Hematopoietic multipotent progenitor cell treated with erythropoietin and hydrocortisone succinate and interleukin-3 and kit ligand, for 6 days (in vitro differentiated cells): Measurements from ENCODE around the gene ZNF43.
"Not testable (repeated sequence)": the region's sequence is repeated elsewhere in the genome, so short reads cannot be mapped to it uniquely, and the experiment has no call there.

Source experiments
- DNase-seq: peaks from one replicate; pipeline ENCODE4 v3.0.0-alpha.2; 2015

The ZNF43 gene

DNA sequence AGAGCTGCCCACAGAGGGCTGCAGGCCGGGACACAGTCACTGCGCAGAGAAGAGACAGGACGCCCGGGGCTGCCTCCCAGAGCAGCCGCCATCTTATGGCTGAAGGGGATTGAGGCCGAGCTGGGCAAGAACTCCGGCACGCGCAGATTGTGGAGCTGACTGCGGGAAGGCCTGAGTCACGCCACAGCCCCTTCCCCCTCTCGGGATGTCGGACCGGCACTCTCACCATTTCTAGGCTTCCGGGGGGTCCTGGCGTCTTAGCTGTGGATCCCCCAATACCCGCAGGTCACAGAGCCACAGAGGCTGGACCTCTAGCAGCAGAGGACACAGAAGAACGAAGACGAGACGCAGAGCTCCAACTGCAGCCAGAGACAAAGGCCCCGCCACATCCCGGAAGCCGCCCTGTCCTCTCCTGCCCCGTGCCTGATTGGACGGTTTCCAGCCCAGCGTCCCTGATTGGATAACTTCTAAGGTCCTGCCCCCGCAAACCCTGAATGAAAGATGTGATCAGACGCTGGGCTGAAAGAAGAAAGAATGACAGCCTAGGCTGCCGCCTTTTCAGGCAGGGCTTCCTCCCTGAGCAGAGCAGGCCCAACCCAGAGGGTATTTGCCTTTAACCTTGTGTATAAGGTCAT is at the start of gene ZNF43:
TSS of gene ZNF43 (minus strand) at position 373 of the 635 bp plus-strand sequence. CDS start at position 229, 144 bp downstream.
- peak; percentile 97 for DNase-seq

DNA sequence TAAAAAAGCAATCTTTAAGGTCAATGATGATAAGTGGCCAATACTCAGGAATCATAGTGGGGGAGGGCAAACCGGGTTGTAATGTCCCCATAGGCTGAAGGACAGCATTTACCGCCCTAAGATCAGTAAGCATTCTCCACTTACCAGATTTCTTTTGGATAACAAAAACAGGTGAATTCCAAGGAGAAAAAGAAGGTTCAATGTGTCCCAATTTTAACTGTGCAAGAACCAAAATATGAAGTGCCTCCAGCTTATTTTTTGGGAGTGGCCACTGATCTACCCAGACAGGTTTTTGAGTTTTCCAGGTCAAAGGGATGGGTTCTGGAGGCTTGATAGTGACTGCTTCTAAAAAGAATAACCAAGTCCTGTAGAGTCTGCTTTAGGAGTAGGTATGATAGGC is 49.5 kb upstream of the ZNF43 start:
- not testable (repeated sequence) for DNase-seq

DNA sequence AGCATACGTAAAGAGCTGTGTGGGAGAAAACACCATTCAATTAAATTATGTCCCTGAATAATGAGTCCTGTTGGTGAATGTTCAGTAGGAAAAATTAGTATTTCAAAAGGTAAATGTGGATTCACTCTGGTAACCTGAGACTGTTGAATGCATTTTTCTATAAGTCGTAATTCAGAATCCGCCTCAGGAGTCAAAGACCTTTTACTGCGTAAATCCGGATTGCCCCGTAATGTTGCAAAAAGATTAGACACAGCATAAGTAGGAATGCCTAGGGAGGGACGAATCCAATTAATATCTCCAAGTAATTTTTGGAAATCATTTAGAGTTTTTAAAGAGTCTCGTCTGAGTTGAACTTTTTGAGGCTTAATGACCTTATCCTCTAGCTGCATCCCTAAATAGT is 48.8 kb upstream of the ZNF43 start:
- not testable (repeated sequence) for DNase-seq

DNA sequence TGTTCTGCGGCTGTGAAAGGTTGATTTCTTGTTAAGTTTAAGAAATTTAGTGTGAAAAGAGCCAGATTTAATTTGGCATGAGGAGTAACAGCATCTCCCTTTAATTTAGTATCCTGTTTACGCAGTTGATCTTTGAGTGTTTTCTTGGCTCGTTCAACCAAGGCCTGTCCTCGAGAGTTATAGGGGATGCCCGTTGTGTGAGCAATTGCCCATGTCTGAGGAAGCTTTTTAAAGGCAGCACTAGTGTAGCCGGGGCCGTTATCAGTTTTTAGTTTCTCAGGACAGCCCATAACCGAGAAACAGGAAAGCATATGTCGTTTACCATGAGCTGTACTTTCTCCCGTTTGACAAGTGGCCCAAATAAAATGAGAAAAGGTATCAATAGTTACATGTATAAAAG is 47.5 kb upstream of the ZNF43 start:
- DNase-seq, result peak; percentile 5

DNA sequence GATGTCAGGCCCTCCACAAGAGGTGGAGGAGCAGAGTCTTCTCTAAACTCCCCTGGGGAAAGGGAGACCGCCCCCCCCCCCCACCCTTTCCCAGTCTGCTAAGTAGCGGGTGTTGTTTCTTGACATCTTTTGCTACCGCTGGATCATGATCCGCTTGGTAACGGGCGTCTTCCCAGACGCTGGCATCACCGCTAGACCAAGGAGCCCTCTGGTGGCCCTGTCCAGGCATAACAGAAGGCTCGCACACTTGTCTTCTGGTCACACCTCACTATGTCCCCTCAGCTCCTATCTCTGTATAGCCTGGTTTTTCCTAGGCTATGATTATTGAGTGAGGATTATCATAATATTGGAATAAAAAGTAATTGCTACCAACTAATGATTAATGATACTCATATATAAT is 44.8 kb upstream of the ZNF43 start:
- not testable (repeated sequence) for DNase-seq

DNA sequence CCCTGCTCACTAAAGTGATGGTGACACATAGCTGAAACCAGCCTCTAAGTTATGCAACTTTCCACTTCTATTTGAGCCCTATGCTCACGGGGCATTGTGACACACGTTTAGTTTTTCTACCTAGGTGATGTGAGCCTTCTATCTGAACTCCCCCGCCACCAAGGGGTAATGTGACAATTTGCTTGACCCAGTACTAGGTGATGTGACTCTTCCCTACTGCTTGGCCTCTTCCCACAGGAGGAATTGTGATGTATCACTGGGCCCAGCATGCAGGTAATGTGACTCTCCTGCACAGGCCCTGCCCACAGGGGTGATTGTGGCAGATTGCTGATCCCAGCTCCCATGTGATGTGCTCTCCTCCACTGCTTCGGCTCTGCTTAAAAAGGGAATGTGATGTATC is 42.7 kb upstream of the ZNF43 start:
- DNase-seq, result no peak

DNA sequence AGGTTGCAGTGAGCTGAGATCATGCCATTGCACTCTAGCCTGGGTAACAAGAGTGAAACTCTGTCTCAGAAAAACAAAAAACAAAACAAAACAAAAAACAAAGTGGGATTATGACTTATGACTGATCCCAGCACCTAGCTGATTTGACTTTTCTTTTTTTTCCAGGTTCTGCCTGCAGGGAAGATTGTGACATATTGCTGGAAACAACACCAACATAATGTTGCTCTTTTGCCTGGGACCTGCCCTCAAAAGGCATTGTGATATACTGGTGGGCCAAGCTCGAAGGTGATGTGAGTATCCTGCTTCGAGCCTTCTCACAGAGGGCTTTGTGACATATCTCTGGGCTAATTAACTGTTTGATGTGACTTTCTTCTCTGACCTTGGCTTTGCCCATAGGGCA is 42.0 kb upstream of the ZNF43 start:
- no peak for DNase-seq

DNA sequence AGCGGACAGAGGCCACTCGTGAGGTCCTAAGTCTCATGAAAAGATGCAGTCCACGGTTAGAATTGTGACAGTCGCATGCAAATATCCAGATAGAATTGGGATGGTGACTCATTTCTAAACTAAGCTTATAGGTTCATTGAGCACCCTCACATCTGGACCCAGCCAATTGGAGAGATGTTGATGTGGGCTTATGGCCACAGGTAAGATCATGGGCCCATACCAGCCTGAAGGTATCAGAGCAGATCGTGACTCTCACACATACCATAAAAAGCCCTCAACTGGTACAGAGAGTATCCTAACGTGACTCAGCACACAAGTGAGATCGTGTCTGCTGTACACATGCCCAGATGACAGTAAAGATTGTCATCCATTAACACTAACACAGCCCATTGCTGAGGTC is 40.6 kb upstream of the ZNF43 start:
- not testable (repeated sequence) for DNase-seq

DNA sequence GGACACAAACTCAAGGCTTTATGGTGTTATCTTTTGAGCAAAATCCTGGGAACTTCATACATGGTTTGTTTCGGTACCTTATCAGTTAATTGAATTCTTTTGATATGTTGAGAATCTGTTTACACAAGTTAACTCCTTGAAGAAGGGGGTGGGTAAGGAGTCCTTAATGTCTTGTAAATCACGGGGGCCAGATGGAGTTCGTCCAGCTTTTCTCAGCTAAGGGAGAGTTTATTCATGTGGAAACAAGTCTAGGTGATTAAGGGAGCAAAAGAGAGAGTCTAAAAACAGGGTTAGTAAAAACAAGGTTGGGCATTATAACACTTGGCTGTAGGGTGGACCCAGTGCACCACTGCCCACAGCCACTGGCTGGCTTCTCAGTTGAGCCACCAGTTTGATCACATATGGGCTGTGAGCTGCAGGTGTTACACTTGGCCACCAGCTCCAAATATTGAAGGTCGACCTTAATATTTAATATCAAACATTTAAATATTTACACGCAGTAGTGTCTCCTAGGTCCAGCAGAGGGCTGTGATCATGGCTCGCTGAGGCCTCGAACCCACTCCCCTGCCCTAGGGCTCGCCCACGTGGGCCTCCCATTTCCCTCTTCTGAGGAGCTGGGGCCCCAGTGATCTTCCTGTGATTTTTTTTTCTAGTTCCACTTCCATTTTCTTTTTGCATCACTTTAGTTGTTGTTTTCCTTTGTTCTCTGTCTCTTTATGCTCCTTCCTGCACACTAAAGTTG is 21.0 kb upstream of the ZNF43 start:
- no peak for DNase-seq

DNA sequence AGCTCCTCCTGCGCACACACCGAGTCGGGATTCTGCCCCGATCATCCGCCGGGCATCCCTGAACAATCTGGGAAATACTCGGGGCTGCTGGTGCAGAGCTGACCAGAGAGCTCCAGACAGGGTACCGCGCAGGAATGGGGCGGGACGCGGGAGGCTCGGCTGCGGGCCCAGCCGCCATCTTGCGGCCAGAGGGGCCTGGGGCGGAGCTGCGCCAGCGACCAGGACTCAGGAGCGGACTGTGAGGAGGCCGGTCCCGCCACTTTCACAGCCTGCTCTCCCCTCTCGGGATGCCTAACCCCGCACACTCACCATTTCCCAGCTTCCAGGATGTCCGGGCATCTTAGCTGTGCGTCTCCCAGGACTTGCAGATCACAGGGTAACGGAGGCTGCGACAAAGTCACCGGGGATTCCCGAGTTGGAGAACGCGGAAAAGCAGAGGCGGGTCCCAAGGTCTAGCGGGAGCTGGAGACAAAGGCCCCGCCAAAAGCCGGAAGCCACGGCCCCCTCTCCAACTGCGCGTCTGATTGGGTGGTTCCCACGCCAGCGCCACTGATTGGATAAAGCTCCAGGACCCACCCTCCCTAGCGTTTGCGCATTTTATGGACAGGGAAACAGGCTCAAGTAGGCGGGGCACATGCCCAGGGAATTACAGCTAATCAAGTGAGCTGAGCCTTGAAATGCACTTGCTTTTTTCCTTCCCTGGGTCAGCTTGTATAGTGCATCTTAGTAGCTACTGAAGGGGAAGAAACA is 15.8 kb upstream of the ZNF43 start:
- DNase-seq, result peak; percentile 95

DNA sequence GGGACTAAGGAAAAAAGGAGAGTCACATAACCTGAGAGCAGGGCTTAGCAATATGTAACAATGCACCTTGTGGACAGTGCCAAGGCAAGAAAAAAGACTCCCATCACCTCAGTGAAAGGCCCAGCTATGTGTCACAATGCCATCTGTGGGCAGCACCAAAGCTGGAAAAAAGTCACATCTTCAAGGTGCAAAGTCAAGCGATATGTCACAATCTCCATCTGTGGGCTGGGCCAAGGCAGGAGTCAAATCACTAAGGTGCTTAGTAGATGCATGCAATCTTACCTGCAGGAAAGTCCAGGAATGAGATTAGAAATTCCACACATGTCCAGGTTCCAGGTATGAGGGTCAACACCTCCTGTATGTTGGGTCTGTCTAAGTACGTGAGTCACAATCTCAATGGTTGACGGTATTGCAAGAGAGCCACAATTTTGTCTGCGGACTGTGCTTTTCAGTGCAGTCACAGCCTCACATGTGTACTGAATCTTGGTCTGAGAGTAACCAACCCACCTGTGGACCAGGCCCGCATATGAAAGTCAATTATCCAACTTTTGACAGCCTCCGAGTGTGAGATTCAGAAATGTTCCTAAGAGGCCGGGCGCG is 14.8 kb upstream of the ZNF43 start:
- DNase-seq, result no peak

DNA sequence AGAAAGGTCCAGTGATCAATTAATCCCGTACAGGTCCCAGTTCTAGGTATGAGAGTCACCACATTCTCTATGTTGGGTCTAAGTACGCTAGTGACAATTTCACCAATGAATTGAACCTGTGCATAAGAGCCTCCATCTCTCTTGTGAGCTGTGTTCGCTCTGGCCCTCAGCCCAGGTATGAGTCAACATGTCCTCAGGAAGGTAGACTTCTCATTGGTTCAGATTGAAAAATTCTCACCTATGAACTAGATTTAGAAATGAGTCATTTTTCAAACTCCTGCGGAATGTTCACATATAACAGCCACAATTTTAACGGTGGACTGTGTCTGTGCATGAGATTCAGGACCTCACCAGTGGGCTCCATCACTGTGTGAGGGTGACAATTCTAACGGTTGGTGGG is 12.7 kb upstream of the ZNF43 start:
- no peak for DNase-seq

DNA sequence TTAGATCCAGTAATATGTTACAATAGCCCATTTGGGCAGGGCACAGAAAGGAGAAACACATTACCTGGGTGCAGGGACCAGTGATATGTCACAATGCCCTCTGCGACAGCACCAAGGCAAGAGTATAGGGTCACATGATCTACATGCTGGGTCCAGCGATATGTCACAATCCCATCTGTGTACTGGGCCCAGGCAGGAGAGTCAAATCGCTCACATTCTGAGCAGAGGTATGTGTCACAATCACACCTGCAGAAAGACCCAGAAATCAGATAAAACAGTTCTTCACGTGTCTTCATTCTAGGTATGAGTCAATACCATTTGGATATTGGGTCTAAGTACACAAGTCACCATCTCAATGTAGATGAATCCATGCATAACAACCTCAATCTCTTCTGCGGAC is 7.1 kb upstream of the ZNF43 start:
- DNase-seq, result no peak

DNA sequence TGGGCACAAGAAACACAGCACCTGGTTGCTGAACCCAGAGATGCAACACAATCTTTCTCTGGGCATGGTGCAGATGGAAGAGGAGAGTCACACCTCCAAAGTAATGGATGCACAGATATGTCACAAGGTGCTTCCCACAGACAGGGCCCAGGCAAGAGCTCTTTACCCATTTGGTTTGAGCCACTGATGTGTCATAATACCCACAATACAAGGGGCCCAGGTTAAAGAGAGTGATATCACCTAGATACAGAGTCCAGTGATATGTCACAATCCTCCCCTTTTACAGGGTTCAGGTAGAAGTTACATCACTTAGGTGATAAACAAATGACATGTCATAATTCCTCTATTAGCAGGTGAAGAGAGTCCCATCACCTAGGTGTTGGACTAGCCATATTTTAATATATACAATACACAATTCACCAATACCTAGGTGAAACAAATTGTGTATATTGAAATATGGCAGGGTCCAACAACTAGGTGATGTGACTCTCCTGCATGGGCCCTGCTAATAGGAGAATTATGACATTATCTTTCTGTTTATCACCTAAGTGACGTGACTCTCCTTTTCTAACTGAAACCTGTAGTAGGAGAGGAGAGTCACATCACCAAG is 5.6 kb upstream of the ZNF43 start:
- no peak for DNase-seq

DNA sequence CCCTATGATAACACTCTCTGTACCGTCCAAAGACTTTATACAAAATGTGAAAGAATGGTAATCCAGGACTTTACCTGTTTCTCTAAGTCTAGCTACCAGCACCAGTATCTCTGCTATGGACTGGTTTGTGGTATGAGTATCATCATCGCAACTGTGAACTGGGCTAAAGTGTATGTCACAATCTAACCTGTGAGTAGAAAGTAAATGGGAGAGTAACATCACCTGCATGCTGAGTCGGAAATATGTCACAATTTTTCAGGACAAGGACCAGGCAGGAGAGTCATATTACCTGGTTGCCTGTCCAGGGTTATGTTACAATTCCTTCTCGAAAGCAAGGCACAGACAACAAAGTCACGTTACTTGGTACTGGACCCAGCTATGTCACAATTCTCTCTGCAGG is 5.1 kb upstream of the ZNF43 start:
- DNase-seq, result no peak

DNA sequence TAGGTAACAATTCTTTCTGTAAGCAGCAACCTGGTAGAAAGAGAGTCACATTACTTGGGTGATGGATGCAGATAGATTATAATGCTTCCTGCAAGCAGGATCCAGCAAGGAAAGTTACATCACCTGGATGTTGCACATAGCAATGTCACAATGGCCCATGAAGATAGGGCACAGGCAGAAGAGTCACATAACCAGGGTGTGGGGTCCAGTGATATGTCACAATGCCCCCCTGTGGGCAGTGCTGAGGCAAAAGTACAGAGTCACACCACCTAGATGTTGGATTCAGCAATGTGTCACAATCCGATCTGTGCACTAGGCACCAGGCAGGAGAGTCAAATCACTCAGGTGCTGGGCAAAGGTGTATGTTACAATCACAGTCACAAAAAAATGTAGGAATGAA is 4.0 kb upstream of the ZNF43 start:
- no peak for DNase-seq

DNA sequence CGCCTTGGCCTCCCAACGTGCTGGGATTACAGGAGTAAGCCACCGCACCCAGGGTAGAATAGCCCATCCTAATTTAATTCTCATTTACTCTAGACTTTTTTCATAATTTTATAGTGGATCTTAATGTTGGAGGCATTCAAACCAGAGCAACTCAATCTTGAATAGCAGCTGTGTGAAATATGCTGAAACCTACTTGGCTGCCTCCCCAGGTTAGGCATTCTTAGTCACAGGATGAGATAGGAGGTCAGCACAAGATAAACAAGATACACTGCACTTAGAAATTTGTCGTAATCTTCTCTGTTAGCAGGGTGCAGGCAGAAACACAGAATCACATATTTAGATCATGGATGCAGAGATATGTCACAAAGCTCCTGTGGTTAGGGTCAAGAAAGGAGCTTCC is 2.7 kb upstream of the ZNF43 start:
- no peak for DNase-seq

DNA sequence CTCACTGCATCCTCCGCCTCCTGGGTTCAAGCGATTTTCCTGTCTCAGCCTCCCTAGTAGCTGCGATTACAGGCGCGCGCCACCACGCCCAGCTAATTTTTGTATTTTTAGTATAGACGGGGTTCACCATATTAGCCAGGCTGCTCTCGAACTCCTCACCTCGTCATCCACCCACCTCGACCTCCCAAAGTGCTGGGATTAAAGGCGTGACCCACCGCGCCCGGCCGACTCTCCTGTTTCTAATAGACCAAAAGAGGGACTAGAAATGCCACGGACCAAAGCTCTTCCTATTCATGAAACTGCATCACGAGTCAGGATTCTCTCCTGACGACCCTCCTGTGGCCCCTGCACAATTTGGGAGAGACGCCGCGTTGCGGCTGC is 563 bp downstream of the ZNF43 start:
- DNase-seq, result no peak

DNA sequence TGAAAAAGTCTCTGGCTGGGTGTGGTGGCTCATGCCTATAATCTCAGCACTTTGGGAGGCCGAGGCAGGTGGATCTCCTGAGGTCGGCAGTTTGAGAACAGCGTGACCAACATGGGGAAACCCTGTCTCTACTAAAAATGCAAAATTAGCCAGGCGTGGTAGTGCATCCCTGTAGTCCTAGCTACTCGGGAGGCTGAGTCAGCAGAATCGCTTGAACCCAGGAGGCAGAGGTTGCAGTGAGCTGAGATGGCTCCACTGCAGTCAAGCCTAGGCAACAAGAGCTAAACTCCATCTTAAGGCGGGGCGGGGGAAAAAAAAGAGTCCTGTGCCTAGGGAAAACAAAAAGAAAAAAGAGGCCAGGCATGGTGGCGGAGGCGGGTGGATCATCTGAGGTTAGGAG is 2.2 kb downstream of the ZNF43 start:
- no peak for DNase-seq

DNA sequence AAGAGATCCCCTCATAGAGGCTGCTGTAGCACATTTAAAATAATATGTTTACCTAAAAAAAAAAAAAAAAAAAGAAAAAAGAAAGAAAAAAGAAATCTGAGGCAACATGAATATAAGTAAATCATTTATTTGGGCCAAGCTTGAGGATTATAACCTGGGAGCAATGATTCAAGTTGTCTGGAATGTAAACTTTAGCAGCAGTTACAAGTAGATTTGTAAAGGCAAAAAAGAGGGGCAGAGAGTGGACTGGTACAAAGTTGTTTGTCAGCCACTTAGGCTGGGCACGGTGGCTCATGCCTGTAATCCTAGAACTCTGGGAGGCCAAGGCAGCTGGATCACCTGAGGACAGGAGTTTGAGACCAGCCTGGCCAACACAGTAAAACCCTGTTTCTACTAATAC is 11.3 kb downstream of the ZNF43 start:
- DNase-seq, result no peak

DNA sequence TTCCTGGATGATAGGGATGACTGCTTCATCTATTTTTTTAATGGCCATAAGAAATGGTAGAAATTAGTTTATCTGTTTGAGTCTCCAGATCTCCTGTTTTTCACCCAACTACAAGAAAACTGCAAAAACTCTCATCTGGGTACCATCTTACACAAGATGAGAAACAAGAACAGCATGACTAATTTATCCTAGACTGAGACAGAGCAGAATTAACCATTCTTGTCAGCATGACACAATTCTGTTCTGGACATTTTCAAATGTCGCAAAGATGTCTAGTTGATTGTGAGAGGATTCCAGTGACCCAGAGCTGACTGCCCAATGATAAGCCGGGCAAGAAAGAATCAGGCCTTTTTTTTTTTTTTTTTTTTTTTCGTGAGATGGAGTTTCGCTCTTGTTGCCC is 12.8 kb downstream of the ZNF43 start:
- DNase-seq, result no peak

DNA sequence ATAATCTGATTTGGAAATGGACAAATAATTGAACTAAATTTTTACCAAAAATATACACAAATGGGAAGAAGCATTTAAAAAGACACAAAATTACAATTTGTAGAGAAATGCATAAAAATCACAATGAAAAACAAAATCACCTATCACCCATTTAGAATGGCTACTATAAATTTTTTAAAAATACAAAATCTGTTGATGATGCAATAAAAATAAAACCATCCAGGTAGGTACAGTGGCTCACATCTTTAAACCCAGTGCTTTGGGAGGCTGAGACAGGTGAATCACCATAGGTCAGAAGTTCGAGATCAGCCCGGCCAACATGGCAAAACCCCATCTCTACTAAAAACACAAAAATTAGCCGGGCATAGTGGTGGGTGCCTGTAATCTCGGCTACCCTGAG is 23.5 kb downstream of the ZNF43 start:
- DNase-seq, result no peak

DNA sequence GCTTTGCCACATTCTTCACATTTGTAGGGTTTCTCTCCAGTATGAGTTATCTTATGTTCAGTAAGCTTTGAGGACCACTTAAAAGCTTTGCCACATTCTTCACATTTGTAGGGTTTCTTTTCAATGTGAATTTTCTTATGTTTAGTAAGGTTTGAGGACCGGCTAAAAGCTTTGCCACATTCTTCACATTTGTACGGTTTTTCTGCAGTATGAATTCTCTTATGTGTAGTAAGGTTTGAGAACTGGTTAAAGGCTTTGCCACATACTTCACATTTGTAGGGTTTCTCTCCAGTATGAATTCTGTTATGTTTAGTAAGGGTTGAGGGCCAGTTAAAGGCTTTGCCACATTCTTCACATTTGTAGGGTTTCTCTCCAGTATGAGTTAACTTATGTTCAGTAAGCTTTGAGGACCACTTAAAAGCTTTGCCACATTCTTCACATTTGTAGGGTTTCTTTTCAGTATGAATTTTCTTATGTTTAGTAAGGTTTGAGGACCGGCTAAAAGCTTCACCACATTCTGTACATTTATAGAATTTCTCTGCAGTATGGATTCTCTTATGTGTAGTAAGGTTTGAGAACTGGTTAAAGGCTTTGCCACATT is 27.5 kb downstream of the ZNF43 start:
- DNase-seq, result not testable (repeated sequence)
